SK-N-SH (cell line): ENCODE data around the gene PLCB1. TPM values are rescaled to one million over a fixed set of nuclear protein-coding genes. Genes with fewer than 3 reads are reported as not detected.

Experiments used
- CTCF ChIA-PET: fragments of 300-600, 350-600 bp; formaldehyde crosslinking; extraction: SDS; loops from one replicate; lab custom pipeline; 2021; lab: Yijun Ruan, JAX
- POLR2A ChIA-PET: fragments of 350-600 bp; sonication (Branson Sonifier 250); formaldehyde crosslinking; extraction: SDS; loops from one replicate; lab custom pipeline; 2020; ENCODE audit warnings: antibody characterized with exemption, inconsistent platforms; lab: Yijun Ruan, JAX
- DNase-seq: peaks from one replicate; pipeline ENCODE4 v3.0.0; 2012
- H2AFZ ChIP-seq: fragments of 200-600 bp; sonication (generic); 2 replicates; pipeline ENCODE4 v1.8.1; 2016; ENCODE audit warnings: antibody characterized with exemption, mild to moderate bottlenecking, low read depth
- H3F3A ChIP-seq: fragments of 200-600 bp; sonication (generic); replicated peaks from 2 replicates; pipeline ENCODE3; 2016; ENCODE audit warnings: antibody characterized with exemption, mild to moderate bottlenecking; ENCODE audit not compliant: insufficient read depth
- H3K27ac ChIP-seq, 2 experiments: fragments of 200-500 bp in 1 of 2; fragments of 200-600 bp in 1 of 2; sonication (Bioruptor generic) in 1 of 2; sonication (generic), shearing (Covaris generic) in 1 of 2; 2 replicates each; pipeline versions ENCODE4 v1.5.1 to v1.6.1; 2014 to 2016; ENCODE audit warnings: low read depth in 2 of 2, inconsistent platforms in 1 of 2, low read length in 1 of 2, mild to moderate bottlenecking in 1 of 2, mixed read lengths in 1 of 2
- H3K27me3 ChIP-seq: fragments of 200-600 bp; sonication (generic), shearing (Covaris generic); 2 replicates; pipeline ENCODE4 v1.6.1; 2016; ENCODE audit warnings: mixed run types; ENCODE audit not compliant: insufficient read depth
- H3K36me3 ChIP-seq, 2 experiments: fragments of 200-500 bp in 1 of 2; fragments of 200-600 bp in 1 of 2; sonication (Bioruptor generic) in 1 of 2; sonication (generic) in 1 of 2; replicated peaks in 1 of 2; 2 replicates each; pipeline versions ENCODE3 to v1.5.1; 2014 to 2016; ENCODE audit warnings: low read length in 1 of 2, mild to moderate bottlenecking in 1 of 2; ENCODE audit not compliant: insufficient read depth in 2 of 2, control insufficient read depth in 1 of 2
- H3K4me1 ChIP-seq, 2 experiments: fragments of 200-500 bp in 1 of 2; fragments of 200-600 bp in 1 of 2; sonication (Bioruptor generic) in 1 of 2; sonication (generic), shearing (Covaris generic) in 1 of 2; 2 replicates each; pipeline versions ENCODE4 v1.5.1 to v1.6.1; 2014 to 2016; ENCODE audit warnings: low read depth in 1 of 2, low read length in 1 of 2, mixed run types in 1 of 2; ENCODE audit not compliant: insufficient read depth in 2 of 2, control insufficient read depth in 1 of 2
- H3K4me2 ChIP-seq: fragments of 200-600 bp; sonication (generic), shearing (Covaris generic); 2 replicates; pipeline ENCODE4 v1.6.1; 2017; ENCODE audit warnings: mixed run types
- H3K4me3 ChIP-seq, 2 experiments: fragments of 200-500 bp in 1 of 2; fragments of 200-600 bp in 1 of 2; sonication (Bioruptor generic) in 1 of 2; sonication (generic), shearing (Covaris generic) in 1 of 2; 2 replicates each; pipeline versions ENCODE4 v1.5.1 to v1.8.1; 2014 to 2016; ENCODE audit warnings: low read depth in 2 of 2, inconsistent platforms in 1 of 2, low read length in 1 of 2, mild to moderate bottlenecking in 1 of 2, mixed read lengths in 1 of 2, moderate library complexity in 1 of 2
- H3K79me2 ChIP-seq: fragments of 200-600 bp; sonication (generic); 2 replicates; pipeline ENCODE4 v1.8.1; 2017; ENCODE audit warnings: mild to moderate bottlenecking; ENCODE audit not compliant: insufficient read depth
- H3K9ac ChIP-seq: fragments of 200-600 bp; sonication (generic); 2 replicates; pipeline ENCODE4 v1.6.1; 2017; ENCODE audit warnings: mixed run types
- H3K9me2 ChIP-seq: fragments of 200-600 bp; sonication (generic); 2 replicates; pipeline ENCODE4 v1.6.1; 2017; ENCODE audit warnings: mixed run types
- H3K9me3 ChIP-seq: fragments of 200-600 bp; sonication (generic); 2 replicates; pipeline ENCODE4 v1.6.1; 2017; ENCODE audit warnings: mixed run types, mild to moderate bottlenecking, moderate library complexity
- H4K20me1 ChIP-seq: fragments of 200-600 bp; sonication (generic); 2 replicates; pipeline ENCODE4 v1.6.1; 2017; ENCODE audit warnings: mild to moderate bottlenecking, mixed run types; ENCODE audit not compliant: insufficient read depth
- CHD2 ChIP-seq: fragments of 150-350 bp; IDR thresholded peaks from 2 replicates; pipeline ENCODE4 v1.6.1; 2018; ENCODE audit warnings: low read length; ENCODE audit not compliant: partially characterized antibody
- ELF1 ChIP-seq: IDR thresholded peaks from 2 replicates; pipeline ENCODE4 v1.4.0; 2012
- EP300 ChIP-seq, 2 experiments: IDR thresholded peaks; 2 replicates each; pipeline versions ENCODE4 v1.4.0 to v1.6.1; 2012; ENCODE audit warnings: borderline replicate concordance in 1 of 2, low read depth in 1 of 2, low read length in 1 of 2
- EZH2phosphoT487 ChIP-seq: fragments of 200-600 bp; sonication (generic); IDR thresholded peaks from 2 replicates; pipeline ENCODE4 v1.6.1; 2017; ENCODE audit warnings: low read depth, mixed run types, mild to moderate bottlenecking, antibody characterized with exemption, moderate library complexity, borderline replicate concordance
- FOSL2 ChIP-seq: IDR thresholded peaks from 2 replicates; pipeline ENCODE4 v1.4.0; 2012; ENCODE audit warnings: low read depth, mild to moderate bottlenecking, moderate library complexity, borderline replicate concordance
- FOXJ3 ChIP-seq: sonication (generic); formaldehyde crosslinking; IDR thresholded peaks from 2 replicates; pipeline ENCODE4 v1.5.1; 2020; ENCODE audit warnings: mild to moderate bottlenecking, missing genetic modification reagents
- GABPA ChIP-seq: IDR thresholded peaks from 2 replicates; pipeline ENCODE4 v1.4.0; 2012; ENCODE audit warnings: low read depth, mild to moderate bottlenecking
- GATA2 ChIP-seq: sonication (generic); formaldehyde crosslinking; IDR thresholded peaks from 2 replicates; pipeline ENCODE4 v1.5.0; 2020; ENCODE audit warnings: mild to moderate bottlenecking, missing genetic modification reagents
- MXI1 ChIP-seq: IDR thresholded peaks from 2 replicates; pipeline ENCODE4 v1.6.1; 2012; ENCODE audit warnings: mild to moderate bottlenecking, low read depth, low read length, improper control_type of control experiment
- NRF1 ChIP-seq: IDR thresholded peaks from 2 replicates; pipeline ENCODE4 v1.6.1; 2012; ENCODE audit warnings: low read depth, mild to moderate bottlenecking, low read length
- RFX5 ChIP-seq: IDR thresholded peaks from 2 replicates; pipeline ENCODE4 v1.6.1; 2012; ENCODE audit warnings: mild to moderate bottlenecking, improper control_type of control experiment, low read length
- RXRA ChIP-seq: IDR thresholded peaks from 2 replicates; pipeline ENCODE4 v1.4.0; 2012; ENCODE audit warnings: low read depth, mild to moderate bottlenecking, borderline replicate concordance
- WGBS: methylation state at CpG from one replicate; pipeline ENCODE4 v1.1.6; 2017; ENCODE audit warnings: low lambda C conversion rate; 5-methylcytosine and 5-hydroxymethylcytosine counted together
- polyA plus RNA-seq, 3 experiments: library from polyadenylated mRNA; depleted of rRNA; stranded (reverse); fragments of >200 nt; gene quantifications; 2 replicates each; pipeline ENCODE4 v1.2.3, GENCODE V29; 2012
- TF ChIP-seq, protein P1 (sequence below): fragments of 200-600 bp; sonication (generic); IDR thresholded peaks from 2 replicates; pipeline ENCODE4 v1.6.1; 2017; ENCODE audit warnings: antibody characterized with exemption, mild to moderate bottlenecking, moderate library complexity
- TF ChIP-seq, protein P2 (sequence below): fragments of 150-350 bp; IDR thresholded peaks from 2 replicates; pipeline ENCODE4 v1.6.1; 2017; ENCODE audit warnings: antibody characterized with exemption, low read length, low read depth, borderline replicate concordance
- TF ChIP-seq, protein P3 (sequence below): IDR thresholded peaks from 2 replicates; pipeline ENCODE4 v1.4.0; 2012; ENCODE audit warnings: low read depth, borderline replicate concordance
- TF ChIP-seq, protein P4 (sequence below): IDR thresholded peaks from 2 replicates; pipeline ENCODE4 v1.6.1; 2012; ENCODE audit warnings: mild to moderate bottlenecking, low read depth, low read length, moderate library complexity

Gene PLCB1
- polyA plus RNA-seq, 1 of the 3 experiments (the other 2 are of a cell fraction) = 10.5 TPM

DNA sequence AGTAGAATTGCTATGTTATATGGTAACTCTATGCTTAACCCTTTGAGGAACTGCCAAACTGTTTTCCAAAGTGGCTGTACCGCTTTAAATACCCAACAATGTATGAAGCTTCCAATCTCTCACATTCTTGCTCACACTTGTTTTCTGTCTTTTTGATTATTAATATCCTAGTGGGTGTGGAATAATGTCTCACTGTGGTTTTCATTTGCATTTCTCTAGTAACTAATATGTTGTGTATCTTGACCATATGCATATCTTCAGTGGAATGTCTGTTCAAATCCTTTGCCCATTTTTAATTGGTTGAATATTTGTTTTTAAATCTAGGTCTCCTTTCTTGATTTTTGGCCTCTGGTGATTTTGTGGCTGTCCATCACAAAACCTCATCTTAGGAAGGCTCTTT is 759.0 kb downstream of the PLCB1 start:
- Histone ChIP-seq H3K9me3 (peaks cover 19% of the 10 kb centered on the region; the same call in 1 of the 2 replicates), H3K36me3 (no peaks in the 10 kb centered on the region), H3K4me3 (no peak overlapping the region), H3K4me2 (no peak overlapping the region), H3K79me2 (no peaks in the 10 kb centered on the region), H3F3A (no peaks in the 10 kb centered on the region), H3K9ac (no peak overlapping the region), H4K20me1 (no peaks in the 10 kb centered on the region), H2AFZ (no peak overlapping the region), H3K4me1 (no peaks in the 10 kb centered on the region), H3K27me3 (no peaks in the 10 kb centered on the region), H3K27ac (no peak overlapping the region), H3K9me2 (no peaks in the 10 kb centered on the region)
- ChIA-PET POLR2A (no interaction called here), CTCF (no interaction called here)
- TF ChIP-seq NRF1 (no peak), RFX5 (no peak), RXRA (no peak), FOXJ3 (CRISPR knock-in tag) (no peak), GATA2 (CRISPR knock-in tag) (no peak), ELF1 (no peak), MXI1 (no peak), CHD2 (no peak), EZH2phosphoT487 (no peak), GABPA (no peak), EP300 (IDR thresholded peaks at IDR 0.05; ENCODE audit: borderline replicate concordance in 1 of 2, low read depth in 1 of 2, low read length in 1 of 2) (no peak), FOSL2 (no peak)
- TF ChIP-seq, protein P1, sequence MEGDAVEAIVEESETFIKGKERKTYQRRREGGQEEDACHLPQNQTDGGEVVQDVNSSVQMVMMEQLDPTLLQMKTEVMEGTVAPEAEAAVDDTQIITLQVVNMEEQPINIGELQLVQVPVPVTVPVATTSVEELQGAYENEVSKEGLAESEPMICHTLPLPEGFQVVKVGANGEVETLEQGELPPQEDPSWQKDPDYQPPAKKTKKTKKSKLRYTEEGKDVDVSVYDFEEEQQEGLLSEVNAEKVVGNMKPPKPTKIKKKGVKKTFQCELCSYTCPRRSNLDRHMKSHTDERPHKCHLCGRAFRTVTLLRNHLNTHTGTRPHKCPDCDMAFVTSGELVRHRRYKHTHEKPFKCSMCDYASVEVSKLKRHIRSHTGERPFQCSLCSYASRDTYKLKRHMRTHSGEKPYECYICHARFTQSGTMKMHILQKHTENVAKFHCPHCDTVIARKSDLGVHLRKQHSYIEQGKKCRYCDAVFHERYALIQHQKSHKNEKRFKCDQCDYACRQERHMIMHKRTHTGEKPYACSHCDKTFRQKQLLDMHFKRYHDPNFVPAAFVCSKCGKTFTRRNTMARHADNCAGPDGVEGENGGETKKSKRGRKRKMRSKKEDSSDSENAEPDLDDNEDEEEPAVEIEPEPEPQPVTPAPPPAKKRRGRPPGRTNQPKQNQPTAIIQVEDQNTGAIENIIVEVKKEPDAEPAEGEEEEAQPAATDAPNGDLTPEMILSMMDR = no peak
- TF ChIP-seq, protein P2, sequence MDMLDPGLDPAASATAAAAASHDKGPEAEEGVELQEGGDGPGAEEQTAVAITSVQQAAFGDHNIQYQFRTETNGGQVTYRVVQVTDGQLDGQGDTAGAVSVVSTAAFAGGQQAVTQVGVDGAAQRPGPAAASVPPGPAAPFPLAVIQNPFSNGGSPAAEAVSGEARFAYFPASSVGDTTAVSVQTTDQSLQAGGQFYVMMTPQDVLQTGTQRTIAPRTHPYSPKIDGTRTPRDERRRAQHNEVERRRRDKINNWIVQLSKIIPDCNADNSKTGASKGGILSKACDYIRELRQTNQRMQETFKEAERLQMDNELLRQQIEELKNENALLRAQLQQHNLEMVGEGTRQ = no peak
- TF ChIP-seq, protein P3, sequence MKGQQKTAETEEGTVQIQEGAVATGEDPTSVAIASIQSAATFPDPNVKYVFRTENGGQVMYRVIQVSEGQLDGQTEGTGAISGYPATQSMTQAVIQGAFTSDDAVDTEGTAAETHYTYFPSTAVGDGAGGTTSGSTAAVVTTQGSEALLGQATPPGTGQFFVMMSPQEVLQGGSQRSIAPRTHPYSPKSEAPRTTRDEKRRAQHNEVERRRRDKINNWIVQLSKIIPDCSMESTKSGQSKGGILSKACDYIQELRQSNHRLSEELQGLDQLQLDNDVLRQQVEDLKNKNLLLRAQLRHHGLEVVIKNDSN = no peak
- TF ChIP-seq, protein P4, sequence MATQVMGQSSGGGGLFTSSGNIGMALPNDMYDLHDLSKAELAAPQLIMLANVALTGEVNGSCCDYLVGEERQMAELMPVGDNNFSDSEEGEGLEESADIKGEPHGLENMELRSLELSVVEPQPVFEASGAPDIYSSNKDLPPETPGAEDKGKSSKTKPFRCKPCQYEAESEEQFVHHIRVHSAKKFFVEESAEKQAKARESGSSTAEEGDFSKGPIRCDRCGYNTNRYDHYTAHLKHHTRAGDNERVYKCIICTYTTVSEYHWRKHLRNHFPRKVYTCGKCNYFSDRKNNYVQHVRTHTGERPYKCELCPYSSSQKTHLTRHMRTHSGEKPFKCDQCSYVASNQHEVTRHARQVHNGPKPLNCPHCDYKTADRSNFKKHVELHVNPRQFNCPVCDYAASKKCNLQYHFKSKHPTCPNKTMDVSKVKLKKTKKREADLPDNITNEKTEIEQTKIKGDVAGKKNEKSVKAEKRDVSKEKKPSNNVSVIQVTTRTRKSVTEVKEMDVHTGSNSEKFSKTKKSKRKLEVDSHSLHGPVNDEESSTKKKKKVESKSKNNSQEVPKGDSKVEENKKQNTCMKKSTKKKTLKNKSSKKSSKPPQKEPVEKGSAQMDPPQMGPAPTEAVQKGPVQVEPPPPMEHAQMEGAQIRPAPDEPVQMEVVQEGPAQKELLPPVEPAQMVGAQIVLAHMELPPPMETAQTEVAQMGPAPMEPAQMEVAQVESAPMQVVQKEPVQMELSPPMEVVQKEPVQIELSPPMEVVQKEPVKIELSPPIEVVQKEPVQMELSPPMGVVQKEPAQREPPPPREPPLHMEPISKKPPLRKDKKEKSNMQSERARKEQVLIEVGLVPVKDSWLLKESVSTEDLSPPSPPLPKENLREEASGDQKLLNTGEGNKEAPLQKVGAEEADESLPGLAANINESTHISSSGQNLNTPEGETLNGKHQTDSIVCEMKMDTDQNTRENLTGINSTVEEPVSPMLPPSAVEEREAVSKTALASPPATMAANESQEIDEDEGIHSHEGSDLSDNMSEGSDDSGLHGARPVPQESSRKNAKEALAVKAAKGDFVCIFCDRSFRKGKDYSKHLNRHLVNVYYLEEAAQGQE = no peak
- DNase-seq = no peak
- 80% methylated on average over 1 of the region's 1 CpG for WGBS
